GM11168 (cell line): Measurements from ENCODE around the gene SEL1L2.

Experiments
- in situ Hi-C: fragments of 300-500 bp; cut with MboI; formaldehyde crosslinking; loops from one replicate; pipeline ENCODE4 v1.12.0; 2022; ENCODE audit warnings: low sequenced_read_pairs; ENCODE audit not compliant: unreplicated experiment

SEL1L2 gene

GRCh38 chr20:13821876-13822275 lies 168.5 kb downstream of the SEL1L2 start:
- in situ Hi-C loops = loop anchor here (10.0 kb wide), 1 partner anchor 233 kb away; no protein-coding TSS in a partner anchor

GRCh38 chr20:13819885-13820645 lies 170.3 kb downstream of the SEL1L2 start:
- in situ Hi-C loops = loop anchor here (10.0 kb wide), 1 partner anchor 235 kb away; no protein-coding TSS in a partner anchor

GRCh38 chr20:13817342-13817741 lies 173.1 kb downstream of the SEL1L2 start:
- in situ Hi-C loops = no loop called here

- in situ Hi-C loops = no loop called here
Observed at GRCh38 chr20:13816757-13817156, 173.7 kb downstream of the SEL1L2 start.

- in situ Hi-C loops = no loop called here
Observed at GRCh38 chr20:13814672-13815071, 175.7 kb downstream of the SEL1L2 start.

GRCh38 chr20:13813910-13814309 lies 176.5 kb downstream of the SEL1L2 start:
- in situ Hi-C loops = no loop called here

GRCh38 chr20:13810446-13810845 lies 180.0 kb downstream of the SEL1L2 start:
- in situ Hi-C loops = no loop called here

- in situ Hi-C loops = no loop called here
Observed at GRCh38 chr20:13809855-13810254, 180.6 kb downstream of the SEL1L2 start.

- in situ Hi-C loops = no loop called here
Observed at GRCh38 chr20:13809373-13809772, 181.0 kb downstream of the SEL1L2 start.

- in situ Hi-C loops = no loop called here
Observed at GRCh38 chr20:13800728-13801134, 189.7 kb downstream of the SEL1L2 start.

GRCh38 chr20:13799974-13800373 lies 190.4 kb downstream of the SEL1L2 start:
- in situ Hi-C loops = no loop called here
